Right atrium auricular region (tissue), 2 donors: ENCODE data around the gene XPO4. TPM values are rescaled to one million over a fixed set of nuclear protein-coding genes. Genes with fewer than 3 reads are reported as not detected.

Experiments
- DNase-seq: peaks from one replicate; pipeline ENCODE4 v3.0.0-alpha.2; 2019; ENCODE audit warnings: low spot score
- H3K27ac ChIP-seq, 2 donors: fragments of 200-600 bp; sonication (generic); 1 replicate in 1 of 2; 2 replicates in 1 of 2; pipeline ENCODE4 v1.5.1; 2016 to 2019
- H3K27me3 ChIP-seq, 2 donors: fragments of 200-600 bp; sonication (generic); one replicate each; pipeline versions ENCODE4 v1.5.1 to v1.6.0; 2017 to 2019
- H3K36me3 ChIP-seq: fragments of 200-600 bp; sonication (generic); one replicate; pipeline ENCODE4 v1.5.1; 2016
- H3K4me1 ChIP-seq, 2 donors: fragments of 200-600 bp; sonication (generic); one replicate each; pipeline versions ENCODE4 v1.5.1 to v1.6.0; 2017 to 2019
- H3K4me3 ChIP-seq, 2 donors: fragments of 200-600 bp; sonication (generic); 1 replicate in 1 of 2; 2 replicates in 1 of 2; pipeline ENCODE4 v1.5.1; 2017 to 2019; ENCODE audit warnings: mild to moderate bottlenecking in 1 of 2, moderate library complexity in 1 of 2
- H3K9me3 ChIP-seq, 2 donors: fragments of 200-600 bp; sonication (generic); one replicate each; pipeline ENCODE4 v1.5.1; 2019
- total RNA-seq, 2 donors: library from RNA; depleted of rRNA; stranded (reverse); fragments of >200 nt; gene quantifications; one replicate each; pipeline ENCODE4 v1.1.0, GENCODE V29; 2016
- TF ChIP-seq, protein P1 (sequence below), 2 donors: fragments of 200-600 bp; sonication (generic); IDR thresholded peaks; one replicate each; pipeline ENCODE4 v1.5.1; 2019; ENCODE audit warnings: antibody characterized with exemption in 2 of 2

The XPO4 gene
- total RNA-seq, 2 donors from 2014 or later, result 9.7 to 10.6 TPM

GRCh38 chr13:20843166-20843565, 59.4 kb downstream of the XPO4 start:
- Histone ChIP-seq H3K36me3 (peaks cover 18% of the 10 kb centered on the region), H3K9me3 (no peaks in the 10 kb centered on the region), H3K27ac (no peak overlapping the region), H3K4me1 (peaks cover 0 to 31% of the 10 kb centered on the region in 2 donors), H3K27me3 (no peaks in the 10 kb centered on the region), H3K4me3 (no peak overlapping the region)
- TF ChIP-seq, protein P1, sequence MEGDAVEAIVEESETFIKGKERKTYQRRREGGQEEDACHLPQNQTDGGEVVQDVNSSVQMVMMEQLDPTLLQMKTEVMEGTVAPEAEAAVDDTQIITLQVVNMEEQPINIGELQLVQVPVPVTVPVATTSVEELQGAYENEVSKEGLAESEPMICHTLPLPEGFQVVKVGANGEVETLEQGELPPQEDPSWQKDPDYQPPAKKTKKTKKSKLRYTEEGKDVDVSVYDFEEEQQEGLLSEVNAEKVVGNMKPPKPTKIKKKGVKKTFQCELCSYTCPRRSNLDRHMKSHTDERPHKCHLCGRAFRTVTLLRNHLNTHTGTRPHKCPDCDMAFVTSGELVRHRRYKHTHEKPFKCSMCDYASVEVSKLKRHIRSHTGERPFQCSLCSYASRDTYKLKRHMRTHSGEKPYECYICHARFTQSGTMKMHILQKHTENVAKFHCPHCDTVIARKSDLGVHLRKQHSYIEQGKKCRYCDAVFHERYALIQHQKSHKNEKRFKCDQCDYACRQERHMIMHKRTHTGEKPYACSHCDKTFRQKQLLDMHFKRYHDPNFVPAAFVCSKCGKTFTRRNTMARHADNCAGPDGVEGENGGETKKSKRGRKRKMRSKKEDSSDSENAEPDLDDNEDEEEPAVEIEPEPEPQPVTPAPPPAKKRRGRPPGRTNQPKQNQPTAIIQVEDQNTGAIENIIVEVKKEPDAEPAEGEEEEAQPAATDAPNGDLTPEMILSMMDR (IDR thresholded peaks at IDR 0.05), result no peak
- DNase-seq, result no peak

DNA sequence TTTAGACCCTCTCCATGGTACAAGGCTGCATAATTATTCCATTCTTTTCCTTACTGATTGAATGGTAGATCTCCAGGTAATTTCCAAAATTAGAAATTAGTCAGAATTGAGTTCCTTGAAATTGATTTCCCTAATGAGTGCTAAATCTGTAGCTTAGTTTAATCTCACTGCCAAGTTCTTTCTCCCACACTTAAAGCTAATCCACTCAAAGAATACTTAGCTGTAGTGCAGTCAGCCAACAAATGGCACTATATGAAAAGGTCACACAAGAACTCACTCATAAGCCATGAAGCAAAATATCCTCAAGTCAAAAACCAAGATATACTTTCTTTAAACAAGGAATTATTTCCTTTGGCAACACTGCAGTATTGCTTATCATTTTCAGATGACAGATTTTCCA, 62.0 kb downstream of the XPO4 start:
- H3K27ac ChIP-seq, result no peak overlapping the region
- TF ChIP-seq, protein P1 (IDR thresholded peaks at IDR 0.05), result no peak
- peaks cover 34% of the 10 kb centered on the region for H3K36me3 ChIP-seq
- no peaks in the 10 kb centered on the region for H3K9me3 ChIP-seq
- no peaks in the 10 kb centered on the region for H3K27me3 ChIP-seq
- no peak for DNase-seq
- H3K4me1 ChIP-seq, result peaks cover 0 to 20% of the 10 kb centered on the region in 2 donors
- H3K4me3 ChIP-seq, result no peak overlapping the region

- Histone ChIP-seq H3K4me3 (no peak overlapping the region), H3K9me3 (no peaks in the 10 kb centered on the region), H3K4me1 (no peaks in the 10 kb centered on the region), H3K27ac (no peak overlapping the region), H3K36me3 (peaks cover 21% of the 10 kb centered on the region), H3K27me3 (no peaks in the 10 kb centered on the region)
- DNase-seq, result no peak
- TF ChIP-seq, protein P1 (IDR thresholded peaks at IDR 0.05), result no peak
Observed at GRCh38 chr13:20833900-20834679, 68.5 kb downstream of the XPO4 start.

DNA sequence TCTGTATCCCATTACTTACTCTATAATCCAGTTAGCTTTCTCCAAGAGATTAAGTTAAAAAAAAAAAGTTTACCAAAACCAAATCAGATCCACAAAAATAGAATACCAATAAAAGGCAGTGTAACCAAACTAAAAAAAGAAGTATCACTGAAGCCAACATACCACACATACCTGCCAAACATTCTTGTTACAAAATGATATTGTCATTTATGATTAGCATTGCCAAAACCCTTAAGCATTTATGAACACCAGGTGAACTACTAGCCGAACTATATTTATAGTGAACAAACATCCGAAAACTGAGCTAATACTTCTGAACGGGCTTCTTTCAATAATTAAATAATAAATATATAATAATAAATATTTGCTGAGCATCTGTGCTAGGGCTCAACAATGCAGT, 69.7 kb downstream of the XPO4 start:
- H3K27me3 ChIP-seq, result no peaks in the 10 kb centered on the region
- H3K36me3 ChIP-seq, result peaks cover 16% of the 10 kb centered on the region
- H3K4me3 ChIP-seq, result no peak overlapping the region

DNA sequence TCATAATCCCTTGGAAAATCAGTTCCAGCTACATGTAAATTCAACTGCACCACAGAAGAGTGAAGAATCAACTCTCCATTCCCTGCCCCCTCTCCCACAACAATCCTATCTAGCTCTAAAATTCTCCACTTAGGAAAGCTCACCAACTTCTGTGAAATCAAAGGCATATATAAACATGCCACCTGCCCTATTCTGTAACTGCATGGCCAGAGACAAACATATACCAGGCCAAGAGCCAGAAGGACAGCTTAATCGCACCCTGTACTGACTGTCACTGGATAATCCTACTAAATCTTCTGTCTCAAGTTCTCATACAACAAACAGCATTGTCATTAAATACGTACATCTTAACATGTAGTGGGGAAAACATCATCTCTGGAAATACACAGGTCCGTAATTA, 70.6 kb downstream of the XPO4 start:
- no peak overlapping the region for H3K27ac ChIP-seq
- DNase-seq, result no peak

More for the DNA sequence above, 69.7 kb downstream of the XPO4 start:
- H3K4me1 ChIP-seq, result peaks cover 0 to 10% of the 10 kb centered on the region in 2 donors
- TF ChIP-seq, protein P1 (IDR thresholded peaks at IDR 0.05), result no peak
- no peak for DNase-seq
- no peaks in the 10 kb centered on the region for H3K9me3 ChIP-seq
- H3K27ac ChIP-seq, result no peak overlapping the region

More for the DNA sequence above, 70.6 kb downstream of the XPO4 start:
- Histone ChIP-seq H3K4me3 (no peak overlapping the region), H3K36me3 (peaks cover 8% of the 10 kb centered on the region), H3K27me3 (no peaks in the 10 kb centered on the region), H3K4me1 (peaks cover 0 to 10% of the 10 kb centered on the region in 2 donors), H3K9me3 (no peaks in the 10 kb centered on the region)
- TF ChIP-seq, protein P1 (IDR thresholded peaks at IDR 0.05), result no peak
